Common myeloid progenitor, CD34-positive (primary cell): Measurements from ENCODE around the gene JADE2.

ENCODE experiments used
- CTCF ChIA-PET: fragments of 350-600 bp; sonication (Branson Sonifier 250); formaldehyde crosslinking; loops from one replicate; lab custom pipeline; 2021; ENCODE audit warnings: antibody characterized with exemption; lab: Charles Lee
- POLR2A ChIA-PET: fragments of 350-600 bp; sonication (Branson Sonifier 250); formaldehyde crosslinking; loops from one replicate; lab custom pipeline; 2021; ENCODE audit warnings: antibody characterized with exemption; lab: Charles Lee
- DNase-seq, 3 donors: peaks; one replicate each; pipeline versions ENCODE4 v3.0.0 to v3.0.0-alpha.2; 2013
- H3K27ac ChIP-seq, 2 experiments: 1 replicate in 1 of 2; 2 replicates in 1 of 2; pipeline ENCODE4 v1.7.0; 2013; ENCODE audit warnings: inconsistent platforms in 2 of 2, low read length in 2 of 2, mild to moderate bottlenecking in 2 of 2, low read depth in 1 of 2, moderate library complexity in 1 of 2; ENCODE audit not compliant: severe bottlenecking in 2 of 2, insufficient read depth in 1 of 2, poor library complexity in 1 of 2
- H3K27me3 ChIP-seq, 5 experiments: replicated peaks in 2 of 5; 1 replicate in 3 of 5; 2 replicates in 2 of 5; pipeline versions ENCODE4 v1.6.1 to v1.7.0; 2013; ENCODE audit warnings: low read length in 4 of 5, mild to moderate bottlenecking in 2 of 5, moderate library complexity in 2 of 5, inconsistent platforms in 1 of 5; ENCODE audit not compliant: insufficient read depth in 5 of 5, control insufficient read depth in 4 of 5
- H3K36me3 ChIP-seq, 4 experiments: 1 replicate in 2 of 4; 2 replicates in 2 of 4; pipeline versions ENCODE4 v1.6.1 to v1.7.0; 2013; ENCODE audit warnings: low read length in 3 of 4, control low read depth in 1 of 4, mild to moderate bottlenecking in 1 of 4; ENCODE audit not compliant: control insufficient read depth in 4 of 4, insufficient read depth in 4 of 4
- H3K4me1 ChIP-seq, 4 experiments: 1 replicate in 3 of 4; 2 replicates in 1 of 4; pipeline versions ENCODE4 v1.6.1 to v1.7.1; 2013; ENCODE audit warnings: low read length in 3 of 4, mild to moderate bottlenecking in 3 of 4, control low read depth in 1 of 4, inconsistent platforms in 1 of 4, moderate library complexity in 1 of 4; ENCODE audit not compliant: control insufficient read depth in 4 of 4, insufficient read depth in 4 of 4; ENCODE audit errors: control extremely low read depth in 1 of 4
- H3K4me3 ChIP-seq, 7 experiments: 1 replicate in 4 of 7; 2 replicates in 3 of 7; pipeline versions ENCODE4 v1.5.1 to v1.7.0; 2013; ENCODE audit warnings: mild to moderate bottlenecking in 7 of 7, low read length in 6 of 7, moderate library complexity in 6 of 7, inconsistent platforms in 2 of 7, low read depth in 2 of 7, control low read depth in 1 of 7; ENCODE audit not compliant: insufficient read depth in 4 of 7, control insufficient read depth in 1 of 7; ENCODE audit errors: extremely low read depth in 1 of 7
- H3K9me3 ChIP-seq, 5 experiments: 1 replicate in 4 of 5; 2 replicates in 1 of 5; pipeline versions ENCODE4 v1.6.1 to v1.7.1; 2013; ENCODE audit warnings: low read length in 4 of 5, mild to moderate bottlenecking in 2 of 5, inconsistent platforms in 1 of 5, low read depth in 1 of 5, moderate library complexity in 1 of 5; ENCODE audit not compliant: control insufficient read depth in 4 of 5, insufficient read depth in 2 of 5; ENCODE audit errors: control extremely low read depth in 1 of 5
- WGBS: methylation state at CpG from one replicate; pipeline ENCODE4 v1.1.5; 2013; ENCODE audit not compliant: insufficient coverage; 5-methylcytosine and 5-hydroxymethylcytosine counted together

Gene JADE2

DNA sequence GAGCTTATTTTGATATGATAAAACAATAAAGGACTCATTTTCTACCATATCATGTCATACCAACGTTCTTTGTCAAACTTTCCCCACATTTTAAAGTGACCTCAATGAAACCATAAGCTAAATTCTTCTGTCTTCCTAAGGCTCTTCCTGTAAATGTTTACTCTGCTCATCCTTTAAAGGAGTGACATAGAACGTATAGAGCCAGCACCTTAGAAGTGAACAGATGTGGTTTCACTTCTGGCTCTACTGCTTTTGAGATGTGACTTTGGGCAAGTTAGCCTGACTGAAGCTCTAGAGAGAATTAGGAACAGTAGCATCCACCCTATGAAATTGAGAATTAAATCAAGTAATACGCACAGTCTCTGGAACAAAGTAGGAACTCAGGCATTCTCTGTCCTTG lies 83.1 kb downstream of the JADE2 start:
- POLR2A ChIA-PET, result no interaction called here
- Histone ChIP-seq H3K4me1 (no peaks in the 10 kb centered on the region), H3K27ac (peak overlapping the region in 1 of 2 experiments; percentile 20), H3K4me3 (no peak overlapping the region), H3K27me3 (no peaks in the 10 kb centered on the region), H3K36me3 (peaks cover 27 to 67% (median 51%) of the 10 kb centered on the region in 4 experiments), H3K9me3 (no peaks in the 10 kb centered on the region)
- DNase-seq, result no peak
- CTCF ChIA-PET, result interaction anchor here (1.3 to 2.5 kb wide), 3 partner anchors 12 to 48 kb away, joined by 3 to 6 read pairs (median 6); no protein-coding TSS in a partner anchor
- WGBS, result 96% methylated on average over 3 of the region's 3 CpGs

DNA sequence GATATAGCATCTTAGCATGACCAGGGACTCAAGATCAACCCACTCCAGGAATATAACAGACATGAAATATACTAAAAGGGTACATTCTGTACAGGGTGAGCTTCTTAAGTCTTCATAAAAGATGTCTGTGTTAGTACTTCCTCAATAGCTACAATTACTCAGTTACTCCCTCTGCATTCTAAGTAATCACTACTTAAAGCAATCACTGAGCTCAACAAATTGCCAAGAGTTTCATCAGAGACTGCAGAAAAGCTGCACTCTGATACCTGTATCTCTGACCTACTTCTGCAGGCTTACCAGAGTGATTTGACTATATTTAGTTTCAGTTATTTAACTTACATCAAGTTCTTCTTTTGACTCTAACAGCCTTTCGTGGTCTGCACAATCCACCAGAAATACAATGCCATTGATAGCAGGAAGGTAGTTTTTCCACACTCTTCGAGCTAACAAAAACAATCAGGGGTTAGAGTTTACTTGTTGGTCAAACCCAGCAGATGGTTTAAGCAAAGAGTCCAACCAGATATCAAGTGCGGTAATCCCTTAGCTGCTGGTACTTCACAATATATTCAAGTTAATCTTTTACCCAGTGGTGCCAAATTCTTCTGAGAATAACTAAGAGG lies 83.9 kb downstream of the JADE2 start:
- no peak for DNase-seq
- CTCF ChIA-PET, result interaction anchor here (2.0 to 2.5 kb wide), 2 partner anchors 12 to 22 kb away, joined by 6 read pairs; no protein-coding TSS in a partner anchor
- POLR2A ChIA-PET, result no interaction called here
- peaks cover 28 to 70% (median 52%) of the 10 kb centered on the region in 4 experiments for H3K36me3 ChIP-seq
- no peaks in the 10 kb centered on the region for H3K27me3 ChIP-seq
- H3K4me1 ChIP-seq, result no peaks in the 10 kb centered on the region
- no peak overlapping the region for H3K4me3 ChIP-seq
- no peaks in the 10 kb centered on the region for H3K9me3 ChIP-seq
- 50% methylated on average over 1 of the region's 3 CpGs for WGBS
- H3K27ac ChIP-seq, result peak overlapping the region in 1 of 2 experiments; percentile 20

DNA sequence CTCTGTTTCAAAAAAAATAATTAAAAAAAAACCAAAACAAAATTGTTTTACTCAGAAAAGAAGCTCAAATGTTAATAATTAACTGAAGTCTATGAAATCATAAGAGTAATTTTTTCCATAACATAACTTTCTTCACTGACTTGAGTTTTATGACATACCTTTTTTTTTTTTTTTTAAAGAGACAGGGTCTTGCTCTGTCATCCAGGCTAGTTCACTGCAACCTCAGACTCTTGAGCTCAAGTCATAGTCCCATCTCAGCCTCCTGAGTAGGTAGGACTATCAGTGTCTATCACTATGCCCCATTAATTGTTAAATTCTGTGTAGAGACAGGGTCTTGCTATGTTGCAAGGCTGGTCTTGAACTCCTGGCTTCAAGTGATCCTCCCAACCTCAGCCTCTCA lies 85.3 kb downstream of the JADE2 start:
- peaks cover 30 to 66% (median 52%) of the 10 kb centered on the region in 4 experiments for H3K36me3 ChIP-seq

DNA sequence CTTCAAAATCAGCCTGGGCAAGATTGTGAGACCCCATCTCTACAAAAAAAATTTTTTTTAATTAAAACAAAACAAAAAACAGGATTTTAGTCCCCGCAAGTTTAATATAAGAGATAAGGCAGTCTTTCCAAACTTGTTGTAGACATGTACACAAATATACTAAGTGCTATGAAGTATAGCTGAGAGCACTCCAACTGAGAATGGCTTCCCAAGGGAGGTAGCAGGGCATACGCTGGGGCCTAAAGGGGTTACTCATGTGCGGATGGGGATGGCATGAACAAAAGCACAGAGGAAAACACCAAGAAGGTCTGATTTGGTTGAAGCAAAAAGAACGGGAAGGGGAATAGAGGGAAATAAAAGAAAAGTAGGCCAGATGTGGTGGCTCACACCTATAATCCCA lies 86.0 kb downstream of the JADE2 start:
- Histone ChIP-seq H3K4me1 (no peaks in the 10 kb centered on the region), H3K27ac (no peak overlapping the region), H3K4me3 (no peak overlapping the region), H3K9me3 (no peaks in the 10 kb centered on the region), H3K36me3 (peaks cover 22 to 60% (median 47%) of the 10 kb centered on the region in 4 experiments), H3K27me3 (no peaks in the 10 kb centered on the region)
- POLR2A ChIA-PET, result no interaction called here
- CTCF ChIA-PET, result no interaction called here
- DNase-seq, result no peak
- WGBS, result 96% methylated on average over 2 of the region's 4 CpGs

More for the DNA sequence above, 85.3 kb downstream of the JADE2 start:
- no peaks in the 10 kb centered on the region for H3K9me3 ChIP-seq
- no peaks in the 10 kb centered on the region for H3K27me3 ChIP-seq
- DNase-seq, result no peak
- ChIA-PET POLR2A (no interaction called here), CTCF (no interaction called here)
- no peaks in the 10 kb centered on the region for H3K4me1 ChIP-seq
- no peak overlapping the region for H3K4me3 ChIP-seq
- no peak overlapping the region for H3K27ac ChIP-seq

- POLR2A ChIA-PET, result interaction anchor here (0.6 kb wide), 1 partner anchor 65 kb away, joined by 3 read pairs; no protein-coding TSS in a partner anchor
- no peaks in the 10 kb centered on the region for H3K9me3 ChIP-seq
Measured at GRCh38 chr5:134614450-134615085, 89.1 kb downstream of the JADE2 start.

DNA sequence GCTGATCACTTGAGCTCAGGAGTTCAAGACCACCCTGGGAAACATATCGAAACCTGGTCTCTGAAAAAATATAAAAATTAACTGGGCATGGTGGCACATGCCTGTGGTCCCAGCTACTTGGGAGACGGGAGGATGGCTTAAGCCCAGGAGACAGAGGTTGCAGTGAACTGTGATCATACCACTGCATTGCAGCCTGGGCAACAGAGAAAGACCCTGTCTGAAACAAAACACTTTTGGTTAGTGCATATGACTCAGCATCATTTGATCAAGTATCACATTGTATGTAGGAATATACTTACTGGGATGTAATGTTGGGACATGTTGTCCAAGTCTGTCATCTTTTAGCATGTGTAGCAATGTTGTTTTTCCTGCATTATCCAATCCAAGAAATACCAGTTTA lies 95.2 kb downstream of the JADE2 start:
- ChIA-PET POLR2A (no interaction called here), CTCF (interaction anchor here (0.6 to 1.6 kb wide), 4 partner anchors 11 to 225 kb away, joined by 3 to 6 read pairs (median 4); partner anchors contain the start of gene C5orf24)
- no peaks in the 10 kb centered on the region for H3K9me3 ChIP-seq
- WGBS, result 94% methylated on average over 2 of the region's 2 CpGs
- DNase-seq, result no peak
- H3K27ac ChIP-seq, result no peak overlapping the region
- H3K27me3 ChIP-seq, result no peaks in the 10 kb centered on the region
- H3K4me3 ChIP-seq, result no peak overlapping the region
- peaks cover 12 to 39% (median 30%) of the 10 kb centered on the region in 4 experiments for H3K36me3 ChIP-seq
- no peaks in the 10 kb centered on the region for H3K4me1 ChIP-seq

More at GRCh38 chr5:134614450-134615085, 89.1 kb downstream of the JADE2 start:
- 100% methylated on average over 2 of the region's 5 CpGs for WGBS
- CTCF ChIA-PET, result no interaction called here
- Histone ChIP-seq H3K27ac (no peak overlapping the region), H3K27me3 (no peaks in the 10 kb centered on the region), H3K36me3 (peaks cover 8 to 46% (median 38%) of the 10 kb centered on the region in 4 experiments), H3K4me1 (no peaks in the 10 kb centered on the region), H3K4me3 (no peak overlapping the region)
- no peak for DNase-seq

- DNase-seq, result no peak
- H3K9me3 ChIP-seq, result no peaks in the 10 kb centered on the region
- peaks cover 7 to 14% (median 11%) of the 10 kb centered on the region in 4 experiments for H3K36me3 ChIP-seq
- ChIA-PET CTCF (interaction anchor here (1.5 kb wide), 1 partner anchor 37 kb away, joined by 4 read pairs; no protein-coding TSS in a partner anchor), POLR2A (no interaction called here)
- H3K4me1 ChIP-seq, result peaks cover 0 to 5% (median 0%) of the 10 kb centered on the region in 4 experiments
- H3K27me3 ChIP-seq, result no peaks in the 10 kb centered on the region
- H3K27ac ChIP-seq, result no peak overlapping the region
- WGBS, result 93% methylated on average over 1 of the region's 1 CpG
- H3K4me3 ChIP-seq, result no peak overlapping the region
Measured at GRCh38 chr5:134625559-134625958, 100.1 kb downstream of the JADE2 start.
